ENCODE measurements around the gene WFIKKN1. TPM values are rescaled to one million over a fixed set of nuclear protein-coding genes. Genes with fewer than 3 reads are reported as not detected.
A peak's percentile ranks its signal among the peaks of the same experiment; 100 is the strongest.

WFIKKN1 gene, protein sequence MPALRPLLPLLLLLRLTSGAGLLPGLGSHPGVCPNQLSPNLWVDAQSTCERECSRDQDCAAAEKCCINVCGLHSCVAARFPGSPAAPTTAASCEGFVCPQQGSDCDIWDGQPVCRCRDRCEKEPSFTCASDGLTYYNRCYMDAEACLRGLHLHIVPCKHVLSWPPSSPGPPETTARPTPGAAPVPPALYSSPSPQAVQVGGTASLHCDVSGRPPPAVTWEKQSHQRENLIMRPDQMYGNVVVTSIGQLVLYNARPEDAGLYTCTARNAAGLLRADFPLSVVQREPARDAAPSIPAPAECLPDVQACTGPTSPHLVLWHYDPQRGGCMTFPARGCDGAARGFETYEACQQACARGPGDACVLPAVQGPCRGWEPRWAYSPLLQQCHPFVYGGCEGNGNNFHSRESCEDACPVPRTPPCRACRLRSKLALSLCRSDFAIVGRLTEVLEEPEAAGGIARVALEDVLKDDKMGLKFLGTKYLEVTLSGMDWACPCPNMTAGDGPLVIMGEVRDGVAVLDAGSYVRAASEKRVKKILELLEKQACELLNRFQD
- not detected for polyA plus RNA-seq (2012; ENCODE audit: missing spikeins)

DNA sequence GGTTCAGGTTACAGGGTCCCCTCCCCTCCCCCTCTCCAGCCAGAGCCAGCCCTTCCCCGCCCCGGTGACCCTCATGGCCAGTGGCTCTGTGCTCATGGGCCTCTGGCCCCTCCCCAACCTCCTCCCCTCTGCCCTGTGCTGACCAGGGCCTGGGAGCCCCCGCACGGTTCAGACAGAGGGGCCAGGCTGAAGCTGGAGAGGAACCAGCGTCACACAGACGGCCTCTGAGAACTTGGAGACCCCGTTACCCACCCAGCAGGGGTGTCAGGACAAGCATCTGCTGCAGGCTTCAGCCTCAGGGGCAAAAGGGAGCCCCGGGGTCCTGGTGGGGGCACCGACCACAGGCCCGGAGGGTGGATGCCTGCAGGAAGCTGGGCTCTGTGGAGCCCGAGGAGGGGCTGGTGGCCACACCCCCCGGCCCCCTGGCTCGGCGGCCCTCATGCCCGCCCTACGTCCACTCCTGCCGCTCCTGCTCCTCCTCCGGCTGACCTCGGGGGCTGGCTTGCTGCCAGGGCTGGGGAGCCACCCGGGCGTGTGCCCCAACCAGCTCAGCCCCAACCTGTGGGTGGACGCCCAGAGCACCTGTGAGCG lies at the start of gene WFIKKN1:
WFIKKN1 (plus strand) TSS at position 171 of the 591 bp plus-strand sequence; CDS start at position 440, 269 bp downstream.
- TF ChIP-seq TAF1 (IDR thresholded peaks at IDR 0.05; ENCODE audit: borderline replicate concordance, low read depth, low read length): no peak
- TF ChIP-seq POLR2A (IDR thresholded peaks at IDR 0.05; ENCODE audit: low read depth, low read length): no peak
- TF ChIP-seq POLR2AphosphoS5 (IDR thresholded peaks at IDR 0.05; ENCODE audit: low read depth, low read length): no peak
- FAIRE-seq (no peak), DNase-seq (ENCODE audit: insufficient read length) (no peak)

DNA sequence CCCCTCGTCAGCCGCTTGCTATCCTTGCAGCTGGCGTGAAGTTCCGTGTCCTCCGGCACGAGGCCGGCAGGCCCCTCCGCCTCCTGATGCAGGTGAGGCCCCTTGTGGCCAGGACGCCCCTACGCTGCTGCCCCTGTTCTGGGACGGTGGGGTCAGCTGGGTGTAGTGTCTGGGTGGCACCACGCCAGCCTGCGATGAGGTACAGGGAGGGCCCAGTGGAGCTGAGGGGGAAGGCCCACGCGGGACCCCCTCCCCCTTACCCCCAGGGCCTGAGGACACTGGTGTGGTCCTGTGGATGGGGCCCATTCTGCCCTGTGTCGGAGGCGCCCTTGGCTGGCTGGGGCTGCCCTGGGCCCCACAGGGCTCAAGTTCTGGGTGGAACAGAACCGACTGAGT lies 48.6 kb upstream of the WFIKKN1 start:
- DNase-seq (ENCODE audit: insufficient read length) (no peak), FAIRE-seq (no peak)

DNA sequence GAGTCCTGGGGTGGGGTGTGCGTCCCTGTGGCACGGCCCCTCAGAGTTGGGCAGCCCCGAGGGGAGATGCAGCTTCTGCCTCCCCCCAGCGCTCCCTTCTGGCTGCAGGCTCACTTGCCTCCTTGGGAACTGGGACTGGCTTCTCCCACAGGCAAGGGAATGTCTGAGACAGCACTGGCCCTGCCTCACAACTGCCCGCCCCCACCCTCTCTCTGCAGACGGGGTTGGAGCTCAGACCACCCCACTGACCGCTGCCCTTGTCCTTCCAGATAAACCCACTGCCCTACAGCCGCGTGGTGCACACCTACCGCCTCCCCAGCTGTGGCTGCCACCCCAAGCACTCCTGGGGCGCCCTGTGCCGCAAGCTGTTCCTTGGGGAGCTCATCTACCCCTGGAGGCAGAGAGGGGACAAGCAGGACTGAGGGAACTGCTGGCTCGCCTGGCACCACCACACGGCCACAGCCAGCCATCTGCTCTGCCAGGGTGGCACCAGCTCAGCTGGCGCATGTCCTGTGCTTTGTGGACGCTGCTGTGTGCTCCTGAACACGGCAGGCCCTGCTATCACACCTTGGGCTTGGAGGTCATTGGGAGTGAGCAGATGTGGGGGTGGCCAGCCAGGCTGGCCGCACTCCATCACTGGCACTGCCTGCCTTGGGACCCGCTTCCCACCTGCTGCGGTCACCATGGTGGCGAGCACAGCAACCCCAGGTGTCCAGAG lies 48.0 kb upstream of the WFIKKN1 start:
- DNase-seq (ENCODE audit: insufficient read length) (no peak), FAIRE-seq (no peak)
- no peak for TF ChIP-seq POLR2A (IDR thresholded peaks at IDR 0.05; ENCODE audit: low read depth, low read length)
- no peak for TF ChIP-seq TAF1 (IDR thresholded peaks at IDR 0.05; ENCODE audit: borderline replicate concordance, low read depth, low read length)
- no peak for TF ChIP-seq POLR2AphosphoS5 (IDR thresholded peaks at IDR 0.05; ENCODE audit: low read depth, low read length)

More for the DNA sequence above, 48.6 kb upstream of the WFIKKN1 start:
- TF ChIP-seq POLR2A (IDR thresholded peaks at IDR 0.05; ENCODE audit: low read depth, low read length): no peak
- no peak for TF ChIP-seq TAF1 (IDR thresholded peaks at IDR 0.05; ENCODE audit: borderline replicate concordance, low read depth, low read length)
- TF ChIP-seq POLR2AphosphoS5 (IDR thresholded peaks at IDR 0.05; ENCODE audit: low read depth, low read length): no peak

DNA sequence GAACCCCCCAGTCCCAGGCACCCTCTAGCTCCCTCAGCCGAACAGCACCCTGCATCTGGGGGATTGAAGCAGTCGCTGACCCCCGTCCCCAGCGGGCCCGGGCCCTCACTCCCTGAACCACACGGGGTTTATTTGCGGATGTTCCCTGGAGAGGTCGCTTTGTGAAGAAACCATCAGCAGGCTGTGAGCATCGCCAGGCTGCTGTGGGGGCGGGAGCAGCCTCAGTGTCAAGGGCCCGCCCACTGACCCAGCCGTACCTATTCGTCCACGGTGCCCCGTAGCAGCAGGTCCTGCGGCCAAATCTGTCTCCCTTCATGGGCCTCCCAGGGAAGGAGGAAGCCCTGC lies 47.3 kb upstream of the WFIKKN1 start:
- DNase-seq (ENCODE audit: insufficient read length) (no peak), FAIRE-seq (no peak)
- no peak for TF ChIP-seq TAF1 (IDR thresholded peaks at IDR 0.05; ENCODE audit: borderline replicate concordance, low read depth, low read length)
- no peak for TF ChIP-seq POLR2A (IDR thresholded peaks at IDR 0.05; ENCODE audit: low read depth, low read length)
- no peak for TF ChIP-seq POLR2AphosphoS5 (IDR thresholded peaks at IDR 0.05; ENCODE audit: low read depth, low read length)

DNA sequence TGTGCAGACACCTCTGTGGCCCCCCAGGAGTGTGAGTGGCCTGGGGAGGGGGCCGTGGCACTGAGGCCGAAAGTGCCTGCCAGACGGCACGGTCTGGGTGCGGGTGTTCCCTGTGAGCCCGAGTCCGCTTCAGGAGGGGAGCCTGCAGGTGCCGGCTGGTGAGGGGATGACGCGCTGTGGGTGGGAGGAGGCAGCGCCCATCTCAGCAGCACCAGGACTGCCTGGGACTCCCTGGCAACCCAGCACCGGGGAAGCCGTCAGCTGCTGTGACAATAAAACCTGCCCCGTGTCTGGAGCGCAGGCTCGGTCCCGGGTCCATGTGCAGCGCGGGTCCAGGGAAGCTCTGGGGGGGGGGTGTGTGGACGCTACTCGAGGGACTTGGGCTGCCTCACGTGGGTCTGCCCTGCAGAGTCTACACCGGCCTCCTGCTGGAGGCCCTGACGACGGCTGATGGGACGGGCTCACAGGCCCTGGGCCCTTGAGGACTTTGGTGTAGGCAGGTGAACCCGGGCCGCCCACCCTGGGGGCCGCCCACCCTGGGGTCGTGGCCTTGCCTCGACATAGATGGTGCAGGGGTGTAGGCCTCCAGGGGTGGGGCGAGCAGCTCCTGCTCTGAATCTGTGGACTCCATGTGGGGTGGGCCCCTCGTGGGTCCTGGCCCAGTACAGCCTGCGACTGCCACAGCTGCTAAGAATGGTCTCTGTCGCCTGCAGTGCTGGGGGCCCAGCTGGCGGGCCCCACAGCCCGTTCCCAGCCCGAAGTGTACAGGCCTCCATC lies 46.8 kb upstream of the WFIKKN1 start:
- no peak for TF ChIP-seq POLR2AphosphoS5 (IDR thresholded peaks at IDR 0.05; ENCODE audit: low read depth, low read length)
- TF ChIP-seq TAF1 (IDR thresholded peaks at IDR 0.05; ENCODE audit: borderline replicate concordance, low read depth, low read length): no peak
- no peak for TF ChIP-seq POLR2A (IDR thresholded peaks at IDR 0.05; ENCODE audit: low read depth, low read length)
- FAIRE-seq (no peak), DNase-seq (ENCODE audit: insufficient read length) (no peak)

DNA sequence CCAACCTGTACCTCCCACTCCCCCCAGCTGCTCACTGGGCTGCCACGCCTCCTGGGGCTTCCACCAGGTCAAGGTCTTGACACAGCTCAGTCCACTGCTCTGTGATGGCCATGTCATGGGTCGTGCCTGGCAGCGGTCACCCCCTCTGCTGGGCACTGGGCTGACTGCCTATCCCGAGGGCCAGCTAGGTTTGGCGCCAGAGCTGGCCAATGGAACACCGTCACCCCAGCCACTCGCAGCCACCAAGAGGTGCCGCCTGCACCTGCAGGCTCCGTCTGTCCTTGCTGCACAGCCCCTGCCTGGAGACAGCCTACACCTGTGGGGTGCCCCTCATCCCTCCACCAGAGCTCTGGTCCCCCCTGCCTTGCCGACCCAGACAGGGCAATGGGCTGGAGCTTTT lies 45.4 kb upstream of the WFIKKN1 start:
- DNase-seq (ENCODE audit: insufficient read length): no peak
- FAIRE-seq: no peak
- no peak for TF ChIP-seq TAF1 (IDR thresholded peaks at IDR 0.05; ENCODE audit: borderline replicate concordance, low read depth, low read length)
- TF ChIP-seq POLR2AphosphoS5 (IDR thresholded peaks at IDR 0.05; ENCODE audit: low read depth, low read length): no peak
- no peak; the same call in 1 of the 2 replicates for TF ChIP-seq POLR2A (IDR thresholded peaks at IDR 0.05; ENCODE audit: low read depth, low read length)

DNA sequence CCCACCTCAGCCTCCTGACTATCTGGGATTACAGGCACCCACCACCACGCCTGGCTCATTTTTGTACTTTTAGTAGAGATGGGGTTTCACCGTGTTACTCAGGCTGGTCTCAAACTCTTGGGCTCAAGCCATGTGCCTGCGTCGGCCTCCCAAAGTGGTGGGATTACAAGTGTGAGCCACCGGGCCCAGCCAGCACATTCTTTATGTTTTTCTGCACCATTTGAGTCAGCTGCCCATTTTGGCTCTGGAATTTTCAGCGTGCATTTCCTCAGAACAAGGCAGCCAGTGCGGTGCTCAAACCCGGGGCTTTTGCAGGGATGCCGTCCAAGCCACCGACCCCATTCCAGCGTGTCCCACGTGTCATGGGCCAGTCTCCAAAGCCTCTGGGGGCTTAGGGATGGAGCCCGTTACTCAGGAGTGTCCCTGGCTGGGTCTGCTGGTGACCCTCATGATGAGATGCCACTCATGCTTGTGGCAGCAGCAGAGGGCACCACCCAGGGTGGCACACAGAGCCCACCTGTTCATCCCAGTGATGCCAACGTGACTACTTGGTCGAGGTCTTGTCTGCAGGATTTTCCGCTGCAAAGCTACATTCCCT lies 44.6 kb upstream of the WFIKKN1 start:
- FAIRE-seq: no peak
- no peak for DNase-seq (ENCODE audit: insufficient read length)

DNA sequence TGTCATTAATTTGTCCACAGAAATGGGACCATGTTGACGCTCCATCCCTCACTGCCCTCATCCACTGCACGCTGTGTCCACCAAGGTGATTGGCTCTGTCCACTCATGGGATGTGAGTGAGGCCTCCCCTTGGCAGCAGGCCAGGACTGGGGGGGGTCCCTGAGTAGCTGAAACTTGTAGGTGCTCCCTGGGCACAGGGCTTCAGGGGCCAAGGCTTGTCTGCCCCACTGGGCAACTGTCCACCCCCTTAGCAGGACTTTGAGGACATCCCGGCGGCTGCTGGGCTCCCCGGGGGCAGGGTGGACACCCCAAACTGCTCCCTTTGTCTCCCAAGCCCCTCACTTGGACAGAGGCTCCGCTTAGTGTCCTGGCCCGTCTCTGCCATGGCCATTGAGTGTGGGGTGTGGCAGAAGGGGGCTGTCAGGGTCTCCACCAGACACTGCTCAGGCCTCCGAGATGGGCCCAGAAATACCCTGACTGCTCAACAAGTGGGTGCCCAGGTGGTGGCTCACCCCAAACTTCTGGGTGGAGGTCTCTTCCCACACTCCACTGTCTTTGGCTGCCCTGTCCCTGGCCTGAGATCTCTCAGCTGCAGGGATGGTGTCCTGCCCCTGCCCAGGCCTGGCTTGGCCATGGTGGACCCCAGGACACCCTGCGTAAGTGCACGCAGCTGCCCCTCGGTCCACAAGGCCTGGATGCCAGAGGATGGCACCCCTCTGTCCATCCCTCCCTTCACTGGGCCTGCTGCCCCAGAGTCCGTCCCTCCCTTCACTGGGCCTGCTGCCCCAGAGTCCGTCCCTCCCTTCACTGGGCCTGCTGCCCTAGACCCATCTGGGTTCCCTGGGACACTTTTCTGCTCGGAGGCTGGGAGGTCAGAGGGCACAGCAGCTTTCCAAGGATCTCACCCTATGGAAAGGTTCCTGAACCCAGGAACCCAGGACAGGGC lies 43.9 kb upstream of the WFIKKN1 start:
- no peak for TF ChIP-seq POLR2AphosphoS5 (IDR thresholded peaks at IDR 0.05; ENCODE audit: low read depth, low read length)
- TF ChIP-seq POLR2A (IDR thresholded peaks at IDR 0.05; ENCODE audit: low read depth, low read length): no peak
- TF ChIP-seq TAF1 (IDR thresholded peaks at IDR 0.05; ENCODE audit: borderline replicate concordance, low read depth, low read length): no peak
- FAIRE-seq (no peak), DNase-seq (ENCODE audit: insufficient read length) (no peak)

More for the DNA sequence above, 44.6 kb upstream of the WFIKKN1 start:
- no peak; the same call in 1 of the 2 replicates for TF ChIP-seq POLR2AphosphoS5 (IDR thresholded peaks at IDR 0.05; ENCODE audit: low read depth, low read length)
- no peak for TF ChIP-seq POLR2A (IDR thresholded peaks at IDR 0.05; ENCODE audit: low read depth, low read length)

DNA sequence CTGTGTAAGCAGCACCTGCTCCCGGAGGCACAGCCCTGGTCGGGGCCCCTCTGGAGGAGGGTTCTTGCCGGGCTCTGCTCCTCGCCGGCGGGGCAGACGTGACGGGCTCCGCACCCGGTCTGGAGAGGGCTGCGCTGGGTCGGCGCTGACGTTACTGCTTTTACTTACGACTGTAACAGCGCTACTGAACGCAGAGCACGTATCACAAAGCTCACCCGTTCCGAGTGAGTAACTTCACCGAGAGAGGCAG lies 42.2 kb upstream of the WFIKKN1 start:
- peak; percentile 46 for FAIRE-seq
- DNase-seq (ENCODE audit: insufficient read length): no peak
- TF ChIP-seq POLR2AphosphoS5 (IDR thresholded peaks at IDR 0.05; ENCODE audit: low read depth, low read length) (no peak; the same call in 1 of the 2 replicates), POLR2A (IDR thresholded peaks at IDR 0.05; ENCODE audit: low read depth, low read length) (no peak), TAF1 (IDR thresholded peaks at IDR 0.05; ENCODE audit: borderline replicate concordance, low read depth, low read length) (no peak)
